Skeletal muscle tissue (tissue), 4 donors: ENCODE results near the gene FOXN1. TPM values are rescaled to one million over a fixed set of nuclear protein-coding genes. Genes with fewer than 3 reads are reported as not detected.

Experiments
- H3K27ac ChIP-seq: one replicate; pipeline ENCODE4 v1.7.0; 2013; ENCODE audit warnings: mild to moderate bottlenecking, low read depth, low read length, inconsistent platforms
- H3K27me3 ChIP-seq, 3 donors: one replicate each; pipeline ENCODE4 v1.7.0; 2013; ENCODE audit warnings: low read length in 3 of 3; ENCODE audit not compliant: control insufficient read depth in 3 of 3, insufficient read depth in 3 of 3
- H3K36me3 ChIP-seq, 3 donors: one replicate each; pipeline ENCODE4 v1.7.0; 2013; ENCODE audit warnings: low read length in 3 of 3; ENCODE audit not compliant: control insufficient read depth in 3 of 3, insufficient read depth in 3 of 3
- H3K4me1 ChIP-seq, 3 donors: one replicate each; pipeline ENCODE4 v1.7.0; 2013; ENCODE audit warnings: low read length in 3 of 3, mild to moderate bottlenecking in 3 of 3; ENCODE audit not compliant: control insufficient read depth in 3 of 3, insufficient read depth in 3 of 3
- H3K4me3 ChIP-seq, 3 donors: one replicate each; pipeline ENCODE4 v1.7.0; 2013; ENCODE audit warnings: low read length in 3 of 3
- H3K9ac ChIP-seq, 3 donors: one replicate each; pipeline ENCODE4 v1.7.0; 2013; ENCODE audit warnings: low read length in 3 of 3, mild to moderate bottlenecking in 3 of 3, moderate library complexity in 2 of 3, low read depth in 1 of 3
- H3K9me3 ChIP-seq, 3 donors: one replicate each; pipeline ENCODE4 v1.7.0; 2013; ENCODE audit warnings: low read length in 3 of 3; ENCODE audit not compliant: control insufficient read depth in 3 of 3
- total RNA-seq: library from RNA; depleted of rRNA; stranded (reverse); fragments of >200 nt; gene quantifications from one replicate; pipeline ENCODE4 v1.2.3, GENCODE V29; 2014
- donor health status: Osteomylitis.

The FOXN1 gene
- total RNA-seq, 1 donor from 2014 or later: not detected

DNA sequence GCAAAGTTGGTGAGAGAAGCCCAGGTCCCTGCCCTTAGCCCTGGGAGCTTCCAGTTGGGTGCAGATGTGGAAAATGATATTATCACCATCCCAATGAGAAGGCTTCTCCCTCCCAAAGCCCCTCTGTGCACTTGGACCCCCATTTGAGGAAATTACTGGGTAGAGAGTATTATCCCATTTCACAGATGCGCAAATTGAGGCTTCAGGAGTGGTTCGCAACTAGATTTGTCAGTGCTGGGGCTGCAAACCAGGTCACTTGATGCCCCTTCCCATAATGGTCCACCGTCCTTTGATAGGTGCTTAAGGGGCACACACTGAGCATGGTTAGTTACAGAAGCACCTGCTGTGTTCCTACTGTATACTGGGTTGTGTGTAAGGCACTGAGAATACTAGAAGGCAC lies 14.3 kb upstream of the FOXN1 start:
- Histone ChIP-seq H3K9ac (no peak overlapping the region), H3K27ac (no peak overlapping the region), H3K4me3 (no peak overlapping the region), H3K36me3 (no peaks in the 10 kb centered on the region), H3K4me1 (no peaks in the 10 kb centered on the region), H3K9me3 (no peaks in the 10 kb centered on the region), H3K27me3 (peaks cover 10 to 38% (median 36%) of the 10 kb centered on the region in 3 donors)

DNA sequence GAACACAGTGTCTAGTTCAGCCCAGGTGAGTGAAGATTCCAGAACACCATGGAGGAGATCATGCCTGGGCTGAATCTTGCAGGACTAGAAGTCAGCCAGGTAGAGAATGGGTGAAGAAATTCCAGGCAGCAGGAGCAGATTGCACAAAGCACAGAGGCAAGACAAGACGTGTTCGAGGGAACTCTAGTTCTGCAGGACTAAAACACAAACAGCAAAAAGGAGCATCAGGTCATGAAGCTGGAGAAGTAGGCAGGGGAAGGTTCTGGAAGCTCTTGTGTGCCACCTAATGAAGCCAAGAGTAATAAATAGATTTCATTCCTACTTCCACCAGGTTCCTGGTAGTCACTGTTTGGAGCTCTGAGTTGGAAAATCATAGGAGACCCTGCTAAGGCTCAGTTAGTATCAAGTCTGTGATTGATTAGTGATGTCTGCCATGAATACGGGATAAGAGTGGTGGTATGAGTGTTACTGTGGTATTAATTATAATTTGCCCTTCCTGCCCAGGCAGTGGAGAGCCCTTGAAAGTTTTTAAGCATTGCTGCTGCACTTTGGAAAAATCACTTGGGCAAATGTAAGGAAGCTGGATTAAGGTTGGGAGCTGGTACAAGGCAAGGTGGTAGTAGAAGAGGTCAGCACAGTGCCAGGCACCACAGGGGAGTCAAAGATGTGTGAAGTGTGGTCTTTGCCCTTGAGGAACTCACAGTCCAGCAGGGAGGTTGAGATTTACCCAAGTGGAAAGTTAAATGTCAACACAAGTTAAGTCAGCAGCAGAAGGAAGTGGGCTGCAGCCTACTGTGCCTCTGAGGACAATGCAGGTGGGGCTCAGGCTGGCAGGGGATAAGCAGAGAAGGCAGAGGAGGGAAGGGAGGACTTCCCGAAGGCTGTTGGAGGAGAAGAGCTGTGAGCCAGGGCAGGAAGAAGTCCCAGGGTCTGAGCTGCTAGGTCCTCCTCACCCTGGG lies 13.5 kb upstream of the FOXN1 start:
- Histone ChIP-seq H3K27me3 (peaks cover 10 to 42% (median 33%) of the 10 kb centered on the region in 3 donors), H3K4me3 (no peak overlapping the region)

DNA sequence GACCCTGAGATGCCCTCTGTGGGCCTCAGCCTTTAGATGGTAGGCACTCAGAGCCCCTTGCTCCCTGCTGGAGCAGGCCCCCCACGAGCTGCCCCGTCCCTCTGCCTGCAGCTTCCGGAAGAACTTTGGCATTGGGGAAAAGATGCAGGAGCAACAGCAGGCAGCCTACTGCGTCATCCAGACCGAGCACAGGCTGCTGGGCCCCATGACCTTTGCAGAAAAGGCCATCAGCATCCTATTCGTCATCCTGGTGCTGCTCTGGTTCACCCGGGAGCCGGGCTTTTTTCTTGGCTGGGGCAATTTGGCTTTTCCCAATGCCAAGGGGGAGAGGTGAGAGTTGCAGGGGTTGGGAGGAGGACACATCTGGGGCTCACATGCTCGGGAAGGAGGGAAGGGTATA lies 12.7 kb upstream of the FOXN1 start:
- no peaks in the 10 kb centered on the region for H3K4me1 ChIP-seq
- no peak overlapping the region for H3K27ac ChIP-seq
- peaks cover 10 to 42% (median 33%) of the 10 kb centered on the region in 3 donors for H3K27me3 ChIP-seq
- H3K9ac ChIP-seq: no peak overlapping the region
- no peak overlapping the region for H3K4me3 ChIP-seq
- no peaks in the 10 kb centered on the region for H3K9me3 ChIP-seq
- no peaks in the 10 kb centered on the region for H3K36me3 ChIP-seq

More for the DNA sequence above, 13.5 kb upstream of the FOXN1 start:
- H3K9ac ChIP-seq: no peak overlapping the region
- no peaks in the 10 kb centered on the region for H3K36me3 ChIP-seq
- H3K27ac ChIP-seq: no peak overlapping the region
- H3K9me3 ChIP-seq: no peaks in the 10 kb centered on the region
- H3K4me1 ChIP-seq: no peaks in the 10 kb centered on the region

DNA sequence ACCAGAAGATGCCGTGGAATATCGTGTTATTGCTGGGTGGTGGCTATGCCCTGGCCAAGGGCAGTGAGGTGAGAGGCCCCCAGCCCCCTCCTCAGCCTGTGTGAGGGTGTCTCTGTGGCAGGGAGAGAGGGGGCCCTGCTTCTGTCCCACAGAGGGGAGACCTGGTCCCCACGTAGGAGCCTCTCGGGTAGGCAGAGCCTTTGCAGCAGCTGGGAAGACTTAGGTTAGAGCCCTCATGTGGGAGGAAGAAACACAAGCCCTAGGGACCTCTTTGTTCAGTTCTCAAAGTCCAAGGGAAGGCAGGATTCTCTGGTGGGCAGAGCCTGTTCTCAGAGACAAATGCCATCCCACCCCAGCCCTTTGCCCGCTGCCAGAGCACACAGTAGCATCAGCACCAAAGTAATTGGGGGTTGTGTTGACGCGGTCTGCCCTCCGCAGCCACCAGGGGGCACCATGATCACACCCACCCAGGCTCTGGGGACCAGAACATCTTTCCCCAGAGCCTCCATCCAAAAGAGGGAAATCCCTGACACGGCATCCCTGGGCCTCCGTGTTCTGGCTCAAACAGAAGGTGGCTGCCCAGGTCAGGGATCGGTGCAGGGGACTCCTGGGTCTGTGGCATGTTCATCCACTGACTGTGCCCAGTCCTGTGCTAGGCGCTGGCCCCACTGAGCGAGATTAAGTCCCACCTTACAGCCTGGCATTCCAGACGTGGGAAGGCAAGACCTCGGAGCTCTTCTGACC lies 11.5 kb upstream of the FOXN1 start:
- Histone ChIP-seq H3K36me3 (no peaks in the 10 kb centered on the region), H3K27ac (no peak overlapping the region)

DNA sequence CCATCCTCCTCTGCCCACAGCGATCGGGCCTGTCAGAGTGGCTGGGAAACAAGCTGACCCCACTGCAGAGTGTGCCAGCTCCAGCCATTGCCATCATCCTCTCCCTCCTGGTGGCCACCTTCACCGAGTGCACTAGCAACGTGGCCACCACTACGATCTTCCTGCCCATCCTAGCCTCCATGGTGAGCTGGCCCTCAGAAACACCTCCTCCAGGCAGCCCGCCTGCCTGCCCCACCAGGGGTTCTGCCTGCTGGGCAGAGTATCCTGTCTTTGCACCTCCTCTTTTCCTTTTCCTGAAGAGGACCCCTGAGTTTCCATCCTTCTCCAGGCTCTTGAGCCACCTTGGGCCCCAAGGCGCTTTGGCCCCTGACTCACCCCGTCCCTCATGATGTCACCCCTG lies 10.5 kb upstream of the FOXN1 start:
- Histone ChIP-seq H3K4me3 (no peak overlapping the region), H3K9ac (no peak overlapping the region), H3K9me3 (no peaks in the 10 kb centered on the region), H3K27ac (no peak overlapping the region), H3K27me3 (peaks cover 8 to 42% (median 30%) of the 10 kb centered on the region in 3 donors), H3K4me1 (peaks cover 3 to 6% (median 4%) of the 10 kb centered on the region in 3 donors), H3K36me3 (no peaks in the 10 kb centered on the region)

More for the DNA sequence above, 11.5 kb upstream of the FOXN1 start:
- Histone ChIP-seq H3K4me3 (no peak overlapping the region), H3K4me1 (no peaks in the 10 kb centered on the region), H3K9me3 (no peaks in the 10 kb centered on the region), H3K9ac (no peak overlapping the region), H3K27me3 (peaks cover 10 to 42% (median 30%) of the 10 kb centered on the region in 3 donors)

DNA sequence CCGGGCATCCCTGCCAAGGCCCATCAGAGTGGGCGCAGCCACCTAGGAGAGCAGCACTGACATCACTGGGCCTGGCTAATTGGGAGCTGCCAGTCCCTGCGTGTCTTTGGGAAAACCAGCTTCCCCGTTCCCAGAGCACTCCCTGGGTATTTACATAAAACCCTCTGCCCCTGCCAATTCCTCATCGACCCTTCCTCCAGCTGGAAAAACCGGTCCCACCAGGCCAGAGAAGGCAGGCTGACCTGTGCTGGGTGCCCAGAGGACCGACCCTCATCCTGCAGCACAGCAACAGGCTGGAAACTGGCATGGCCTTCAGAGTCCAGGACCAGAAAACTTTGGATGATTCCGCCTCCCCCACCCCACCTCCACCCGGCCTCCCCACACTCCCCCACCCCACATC lies 8.2 kb upstream of the FOXN1 start:
- peaks cover 3 to 7% (median 7%) of the 10 kb centered on the region in 3 donors for H3K4me1 ChIP-seq
- H3K9ac ChIP-seq: no peak overlapping the region
- H3K9me3 ChIP-seq: no peaks in the 10 kb centered on the region
- no peak overlapping the region for H3K27ac ChIP-seq
- peaks cover 6 to 32% (median 22%) of the 10 kb centered on the region in 3 donors for H3K27me3 ChIP-seq
- no peaks in the 10 kb centered on the region for H3K36me3 ChIP-seq
- no peak overlapping the region for H3K4me3 ChIP-seq

DNA sequence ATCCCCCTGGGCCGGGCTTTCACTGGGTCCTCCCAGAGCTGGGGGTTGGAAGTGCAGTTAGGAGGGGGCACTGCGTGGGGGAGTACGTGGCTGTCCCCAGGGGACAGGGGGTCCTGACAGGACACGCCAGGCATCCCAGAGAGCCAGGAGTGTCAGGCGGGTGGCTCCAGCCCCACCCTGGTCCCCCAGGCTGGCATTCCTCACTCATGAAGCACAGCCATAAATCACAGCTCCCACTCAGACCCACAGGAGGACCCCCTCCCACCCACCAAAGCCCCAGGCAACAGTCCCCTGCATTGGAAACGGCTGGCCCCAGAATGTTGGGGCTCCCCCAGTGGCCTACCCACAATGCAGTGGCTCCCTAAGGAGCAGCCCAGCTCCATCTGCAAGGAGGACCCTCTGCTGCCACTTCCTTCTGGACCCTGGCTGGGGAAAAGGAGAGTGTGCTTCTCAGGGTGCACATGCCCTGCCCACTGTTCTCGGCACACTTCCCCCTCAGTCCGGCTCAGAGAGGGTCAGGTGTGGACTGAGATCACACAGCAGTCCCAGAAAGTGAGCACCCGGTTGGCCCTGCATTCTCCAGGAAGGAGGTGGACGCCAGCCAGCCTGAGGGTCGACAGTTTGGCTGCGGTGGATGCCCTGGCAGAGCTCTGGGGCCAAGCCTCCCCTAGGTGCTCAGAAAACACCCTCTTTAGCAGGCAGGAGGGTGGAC lies 7.3 kb upstream of the FOXN1 start:
- Histone ChIP-seq H3K4me1 (peaks cover 3 to 7% (median 7%) of the 10 kb centered on the region in 3 donors), H3K27ac (no peak overlapping the region), H3K27me3 (peaks cover 3 to 29% (median 14%) of the 10 kb centered on the region in 3 donors), H3K4me3 (no peak overlapping the region), H3K36me3 (no peaks in the 10 kb centered on the region), H3K9me3 (no peaks in the 10 kb centered on the region), H3K9ac (no peak overlapping the region)

DNA sequence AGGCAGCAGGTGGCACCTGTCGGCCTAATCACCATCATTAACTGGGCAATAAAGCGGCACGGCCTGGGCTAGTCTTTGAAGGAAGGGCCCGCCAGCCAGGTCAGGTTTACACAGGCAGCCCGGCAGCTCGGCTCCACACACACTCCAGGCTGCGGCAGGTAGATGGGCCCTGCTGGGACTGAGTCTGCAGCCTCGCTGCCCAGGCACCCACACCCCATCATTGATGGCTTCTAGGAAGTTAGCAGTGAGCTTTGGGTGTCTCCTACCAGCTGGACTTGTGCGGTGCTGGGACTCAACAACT lies 6.8 kb upstream of the FOXN1 start:
- Histone ChIP-seq H3K9me3 (no peaks in the 10 kb centered on the region), H3K36me3 (no peaks in the 10 kb centered on the region), H3K27me3 (peaks cover 2 to 25% (median 14%) of the 10 kb centered on the region in 3 donors), H3K4me3 (no peak overlapping the region), H3K4me1 (peaks cover 3 to 7% (median 7%) of the 10 kb centered on the region in 3 donors), H3K9ac (no peak overlapping the region), H3K27ac (no peak overlapping the region)

DNA sequence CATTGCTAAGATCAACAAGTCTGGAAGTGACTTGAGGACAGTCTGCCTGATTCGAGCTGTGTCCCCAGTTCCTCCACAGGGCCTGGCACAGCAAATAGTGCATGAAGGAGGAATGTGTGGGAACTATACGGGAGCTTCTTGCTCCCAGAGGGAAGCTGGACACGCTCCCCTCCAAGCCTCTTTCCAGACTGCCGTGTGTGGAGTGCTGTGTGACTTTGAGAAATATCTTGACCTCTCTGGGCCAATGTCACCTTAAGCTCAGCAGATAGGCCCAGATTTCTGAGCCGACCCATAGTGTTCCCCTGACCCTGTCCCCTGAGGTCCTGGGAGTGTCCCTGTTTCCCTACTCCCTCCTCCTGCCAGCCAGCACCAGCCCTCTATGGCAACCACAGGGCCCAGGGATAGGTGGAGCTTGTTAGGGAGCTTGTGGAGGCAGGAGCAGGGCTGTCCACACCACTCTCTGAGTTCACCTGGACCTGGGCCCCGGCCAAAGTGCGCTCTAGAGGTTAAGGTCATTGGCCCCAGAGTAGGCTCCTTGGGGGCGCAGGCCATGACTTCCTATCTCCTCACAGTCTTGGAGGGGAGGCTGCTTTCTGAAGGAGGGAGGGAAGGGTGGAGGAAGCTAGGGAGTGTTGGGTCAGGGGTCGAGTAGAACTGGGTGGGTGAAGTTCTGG lies 6.3 kb upstream of the FOXN1 start:
- Histone ChIP-seq H3K4me3 (no peak overlapping the region), H3K27ac (no peak overlapping the region), H3K27me3 (peaks cover 0 to 20% (median 15%) of the 10 kb centered on the region in 3 donors), H3K36me3 (no peaks in the 10 kb centered on the region), H3K9ac (no peak overlapping the region), H3K9me3 (no peaks in the 10 kb centered on the region), H3K4me1 (peaks cover 3 to 7% (median 7%) of the 10 kb centered on the region in 3 donors)
